Mesendoderm (in vitro differentiated cells): ENCODE measurements around the gene PRKACG.

Source experiments
- DNase-seq: peaks from one replicate; pipeline ENCODE4 v3.0.0; 2013
- H2AK5ac ChIP-seq: 2 replicates; pipeline ENCODE4 v1.6.1; 2013; ENCODE audit warnings: low read length, inconsistent platforms
- H2BK120ac ChIP-seq: 2 replicates; pipeline ENCODE4 v1.6.1; 2013; ENCODE audit warnings: low read depth, mild to moderate bottlenecking, low read length, moderate library complexity, mixed read lengths
- H2BK15ac ChIP-seq: replicated peaks from 2 replicates; pipeline ENCODE4 v1.6.1; 2013; ENCODE audit warnings: low read depth, mild to moderate bottlenecking, moderate library complexity
- H2BK5ac ChIP-seq: 2 replicates; pipeline ENCODE4 v1.6.1; 2013; ENCODE audit warnings: low read length, inconsistent platforms
- H3K18ac ChIP-seq: 2 replicates; pipeline ENCODE4 v1.6.1; 2013; ENCODE audit warnings: mild to moderate bottlenecking, low read length, mixed read lengths
- H3K23ac ChIP-seq: one replicate; pipeline ENCODE4 v1.6.1; 2013; ENCODE audit warnings: low read length
- H3K27ac ChIP-seq: 2 replicates; pipeline ENCODE4 v1.5.1; 2013; ENCODE audit warnings: low read depth, mild to moderate bottlenecking, inconsistent platforms, low read length, moderate library complexity
- H3K27me3 ChIP-seq: 2 replicates; pipeline ENCODE4 v1.6.1; 2013; ENCODE audit warnings: low read length, control low read depth, mild to moderate bottlenecking, inconsistent platforms; ENCODE audit not compliant: insufficient read depth, poor library complexity
- H3K36me3 ChIP-seq: 2 replicates; pipeline ENCODE4 v1.6.1; 2013; ENCODE audit warnings: low read length, inconsistent platforms; ENCODE audit not compliant: control insufficient read depth, insufficient read depth
- H3K4ac ChIP-seq: one replicate; pipeline ENCODE4 v1.6.1; 2013; ENCODE audit warnings: low read depth, mild to moderate bottlenecking, low read length, moderate library complexity
- H3K4me1 ChIP-seq: 2 replicates; pipeline ENCODE4 v1.6.1; 2013; ENCODE audit warnings: low read depth, low read length, inconsistent platforms; ENCODE audit not compliant: control insufficient read depth
- H3K4me2 ChIP-seq: 2 replicates; pipeline ENCODE4 v1.6.1; 2013; ENCODE audit warnings: low read length
- H3K4me3 ChIP-seq: 2 replicates; pipeline ENCODE4 v1.5.1; 2013; ENCODE audit warnings: mild to moderate bottlenecking, low read length
- H3K56ac ChIP-seq: one replicate; pipeline ENCODE4 v1.6.1; 2013; ENCODE audit warnings: low read length
- H3K79me1 ChIP-seq: 2 replicates; pipeline ENCODE4 v1.6.1; 2013; ENCODE audit warnings: low read length, inconsistent platforms
- H3K79me2 ChIP-seq: 2 replicates; pipeline ENCODE4 v1.6.1; 2013; ENCODE audit warnings: mild to moderate bottlenecking, low read length; ENCODE audit not compliant: control insufficient read depth, insufficient read depth
- H3K9ac ChIP-seq: 2 replicates; pipeline ENCODE4 v1.6.1; 2013; ENCODE audit warnings: low read length, inconsistent platforms
- H4K5ac ChIP-seq: one replicate; pipeline ENCODE4 v1.6.1; 2013; ENCODE audit warnings: low read length
- H4K8ac ChIP-seq: one replicate; pipeline ENCODE4 v1.6.1; 2013; ENCODE audit warnings: low read depth, mild to moderate bottlenecking, control low read depth, low read length, moderate library complexity
- WGBS: extraction: QIAGEN DNeasy Blood & Tissue Kit; methylation state at CpG from one replicate; pipeline ENCODE4 v1.1.7; 2013; ENCODE audit warnings: low lambda C conversion rate, missing lambda C conversion rate; ENCODE audit not compliant: insufficient coverage; ENCODE audit errors: extremely low coverage; 5-methylcytosine and 5-hydroxymethylcytosine counted together

The PRKACG gene

DNA sequence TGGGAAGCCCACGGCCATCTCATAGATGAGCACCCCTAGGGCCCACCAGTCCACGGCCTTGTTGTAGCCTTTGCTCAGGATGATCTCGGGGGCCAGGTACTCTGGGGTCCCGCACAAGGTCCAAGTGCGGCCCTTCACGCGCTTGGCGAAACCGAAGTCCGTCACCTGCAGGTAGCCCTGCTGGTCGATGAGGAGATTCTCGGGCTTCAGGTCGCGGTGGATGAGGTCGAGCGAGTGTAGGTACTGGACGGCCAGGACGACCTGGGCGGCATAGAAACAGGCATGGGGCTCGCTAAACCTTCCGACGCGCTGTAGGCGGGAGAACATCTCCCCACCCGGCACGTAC is 558 bp downstream of the PRKACG start:
- Histone ChIP-seq H3K56ac (no peak overlapping the region), H4K8ac (no peak overlapping the region), H2AK5ac (no peak overlapping the region), H4K5ac (no peak overlapping the region), H3K4me2 (no peak overlapping the region), H2BK5ac (no peak overlapping the region), H3K23ac (no peak overlapping the region), H3K4ac (no peak overlapping the region), H3K27ac (no peak overlapping the region), H3K4me1 (no peaks in the 10 kb centered on the region), H3K27me3 (no peaks in the 10 kb centered on the region), H2BK15ac (no peak overlapping the region), H3K4me3 (no peak overlapping the region), H3K36me3 (no peaks in the 10 kb centered on the region), H2BK120ac (no peak overlapping the region), H3K79me2 (no peaks in the 10 kb centered on the region), H3K9ac (no peak overlapping the region), H3K18ac (no peak overlapping the region), H3K79me1 (no peaks in the 10 kb centered on the region)
- DNase-seq, result no peak
- WGBS, result no CpG with 5 or more reads among the region's 26 CpGs

- Histone ChIP-seq H3K4ac (no peak overlapping the region), H3K4me3 (no peak overlapping the region), H3K56ac (no peak overlapping the region), H3K27ac (no peak overlapping the region), H2BK120ac (no peak overlapping the region), H3K79me1 (no peaks in the 10 kb centered on the region), H2BK15ac (no peak overlapping the region), H3K23ac (no peak overlapping the region), H3K18ac (no peak overlapping the region), H2BK5ac (no peak overlapping the region), H3K4me1 (no peaks in the 10 kb centered on the region), H3K36me3 (no peaks in the 10 kb centered on the region), H3K27me3 (no peaks in the 10 kb centered on the region), H4K8ac (no peak overlapping the region), H2AK5ac (no peak overlapping the region), H3K79me2 (no peaks in the 10 kb centered on the region), H3K4me2 (no peak overlapping the region), H4K5ac (no peak overlapping the region), H3K9ac (no peak overlapping the region)
- no peak for DNase-seq
- no CpG with 5 or more reads among the region's 18 CpGs for WGBS
Measured at GRCh38 chr9:69012696-69013381, 1.1 kb downstream of the PRKACG start.

GRCh38 chr9:69009708-69010107 is 4.2 kb downstream of the PRKACG start:
- H3K27me3 ChIP-seq, result no peaks in the 10 kb centered on the region
- H4K8ac ChIP-seq, result no peak overlapping the region
- H3K4me1 ChIP-seq, result no peaks in the 10 kb centered on the region
- H3K36me3 ChIP-seq, result no peaks in the 10 kb centered on the region
- H3K27ac ChIP-seq, result no peak overlapping the region
- no peak overlapping the region for H2BK5ac ChIP-seq
- H3K4me3 ChIP-seq, result no peak overlapping the region
- no peak overlapping the region for H3K4me2 ChIP-seq
- H3K4ac ChIP-seq, result no peak overlapping the region
- H3K79me1 ChIP-seq, result no peaks in the 10 kb centered on the region
- H3K79me2 ChIP-seq, result no peaks in the 10 kb centered on the region
- H2AK5ac ChIP-seq, result no peak overlapping the region
- H2BK15ac ChIP-seq, result no peak overlapping the region
- no peak overlapping the region for H2BK120ac ChIP-seq
- H4K5ac ChIP-seq, result no peak overlapping the region
- no CpG with 5 or more reads among the region's 1 CpG for WGBS
- no peak overlapping the region for H3K56ac ChIP-seq
- no peak overlapping the region for H3K18ac ChIP-seq
- DNase-seq, result no peak
- no peak overlapping the region for H3K23ac ChIP-seq
- no peak overlapping the region for H3K9ac ChIP-seq

- Histone ChIP-seq H3K27ac (no peak overlapping the region), H3K23ac (no peak overlapping the region), H3K18ac (no peak overlapping the region)
Measured at GRCh38 chr9:69004836-69005235, 9.1 kb downstream of the PRKACG start.

GRCh38 chr9:69003051-69003450 is 10.9 kb downstream of the PRKACG start:
- no peak overlapping the region for H3K4ac ChIP-seq
- DNase-seq, result no peak

More at GRCh38 chr9:69004836-69005235, 9.1 kb downstream of the PRKACG start:
- H3K4ac ChIP-seq, result no peak overlapping the region
- no peak overlapping the region for H3K4me3 ChIP-seq
- no peak overlapping the region for H3K9ac ChIP-seq
- whole genome bisulfite sequencing, result no CpG with 5 or more reads among the region's 2 CpGs
- H3K79me2 ChIP-seq, result no peaks in the 10 kb centered on the region
- no peaks in the 10 kb centered on the region for H3K27me3 ChIP-seq
- H2BK120ac ChIP-seq, result no peak overlapping the region
- no peaks in the 10 kb centered on the region for H3K79me1 ChIP-seq
- DNase-seq, result no peak
- no peak overlapping the region for H4K5ac ChIP-seq
- no peak overlapping the region for H3K56ac ChIP-seq
- no peak overlapping the region for H3K4me2 ChIP-seq
- H3K4me1 ChIP-seq, result no peaks in the 10 kb centered on the region
- H2BK15ac ChIP-seq, result no peak overlapping the region
- no peak overlapping the region for H4K8ac ChIP-seq
- no peaks in the 10 kb centered on the region for H3K36me3 ChIP-seq
- no peak overlapping the region for H2BK5ac ChIP-seq
- no peak overlapping the region for H2AK5ac ChIP-seq

GRCh38 chr9:69001921-69002320 is 12.0 kb downstream of the PRKACG start:
- no peak overlapping the region for H4K5ac ChIP-seq
- no peak overlapping the region for H2BK15ac ChIP-seq
- WGBS, result no CpG with 5 or more reads among the region's 8 CpGs
- no peak overlapping the region for H3K27ac ChIP-seq
- H3K4me1 ChIP-seq, result no peaks in the 10 kb centered on the region
- H3K36me3 ChIP-seq, result no peaks in the 10 kb centered on the region
- H3K4me3 ChIP-seq, result no peak overlapping the region
- H3K4me2 ChIP-seq, result no peak overlapping the region
- no peak overlapping the region for H4K8ac ChIP-seq
- no peak overlapping the region for H3K56ac ChIP-seq
- DNase-seq, result no peak
- no peak overlapping the region for H3K18ac ChIP-seq
- H3K27me3 ChIP-seq, result no peaks in the 10 kb centered on the region
- no peak overlapping the region for H2BK120ac ChIP-seq
- no peak overlapping the region for H2BK5ac ChIP-seq
- no peak overlapping the region for H3K9ac ChIP-seq
- H3K23ac ChIP-seq, result no peak overlapping the region
- H3K4ac ChIP-seq, result no peak overlapping the region
- H3K79me2 ChIP-seq, result no peaks in the 10 kb centered on the region
- no peaks in the 10 kb centered on the region for H3K79me1 ChIP-seq
- H2AK5ac ChIP-seq, result no peak overlapping the region

More at GRCh38 chr9:69003051-69003450, 10.9 kb downstream of the PRKACG start:
- Histone ChIP-seq H2BK15ac (no peak overlapping the region), H3K4me3 (no peak overlapping the region), H3K27ac (no peak overlapping the region), H3K79me2 (no peaks in the 10 kb centered on the region), H2BK120ac (no peak overlapping the region), H3K4me1 (no peaks in the 10 kb centered on the region), H4K8ac (no peak overlapping the region), H3K9ac (no peak overlapping the region), H3K18ac (no peak overlapping the region), H3K27me3 (no peaks in the 10 kb centered on the region), H2AK5ac (no peak overlapping the region), H3K4me2 (no peak overlapping the region), H2BK5ac (no peak overlapping the region), H3K23ac (no peak overlapping the region), H3K56ac (no peak overlapping the region), H3K79me1 (no peaks in the 10 kb centered on the region), H4K5ac (no peak overlapping the region), H3K36me3 (no peaks in the 10 kb centered on the region)
- WGBS, result no CpG with 5 or more reads among the region's 8 CpGs
